Activated CD4-positive, alpha-beta T cell treated with anti-CD3 and anti-CD28 coated beads for 36 hours (primary cell): ENCODE measurements around the gene DHX32. TPM values are rescaled to one million over a fixed set of nuclear protein-coding genes. Genes with fewer than 3 reads are reported as not detected.
A peak's percentile ranks its signal among the peaks of the same experiment; 100 is the strongest.
"Not testable (repeated sequence)": the region's sequence is repeated elsewhere in the genome, so short reads cannot be mapped to it uniquely, and the experiment has no call there.

Experiments
- ATAC-seq: fragments of 200-7000 bp; cut with Tn5 transposase; one replicate; pipeline ENCODE4 v1.10.0; 2021; ENCODE audit warnings: mild to moderate bottlenecking, moderate library complexity
- CTCF ChIA-PET: fragments of 350-600 bp; sonication (Branson Sonifier 250); formaldehyde crosslinking; loops from one replicate; lab custom pipeline; 2021; ENCODE audit warnings: antibody characterized with exemption; lab: Charles Lee
- POLR2A ChIA-PET: fragments of 350-600 bp; sonication (Branson Sonifier 250); formaldehyde crosslinking; loops from one replicate; lab custom pipeline; 2021; ENCODE audit warnings: antibody characterized with exemption, inconsistent platforms; lab: Charles Lee
- DNase-seq: peaks from one replicate; pipeline ENCODE4 v3.0.0-alpha.2; 2020
- H3K27ac Mint-ChIP-seq: one replicate; pipeline ENCODE4 v1.8.0; 2021; ENCODE audit warnings: mixed read lengths
- H3K27me3 Mint-ChIP-seq: one replicate; pipeline ENCODE4 v1.8.0; 2021; ENCODE audit warnings: mixed read lengths
- H3K36me3 Mint-ChIP-seq: one replicate; pipeline ENCODE4 v1.8.0; 2021; ENCODE audit warnings: low read depth, mixed read lengths
- H3K4me1 Mint-ChIP-seq: one replicate; pipeline ENCODE4 v1.8.0; 2021; ENCODE audit warnings: mixed read lengths
- H3K4me3 Mint-ChIP-seq: one replicate; pipeline ENCODE4 v1.8.0; 2021; ENCODE audit warnings: mild to moderate bottlenecking, moderate library complexity, mixed read lengths
- H3K9me3 Mint-ChIP-seq: one replicate; pipeline ENCODE4 v1.8.0; 2021; ENCODE audit warnings: low read depth, mixed read lengths
- intact Hi-C, 2 experiments: fragments of 100-400 bp; cut with DNase I in 1 of 2; cut with micrococcal nuclease in 1 of 2; formaldehyde crosslinking; loops; one replicate each; pipeline versions ENCODE4 v1.14.2 to v1.15.1; 2022 to 2024; cut with DNase I, micrococcal nuclease
- total RNA-seq, 2 experiments: library from RNA; stranded (reverse); gene quantifications; one replicate each; pipeline ENCODE4 v1.2.3, GENCODE V29; 2021

The DHX32 gene
- total RNA-seq, 2 experiments from 2014 or later, result 19.4 to 23.5 TPM

DNA sequence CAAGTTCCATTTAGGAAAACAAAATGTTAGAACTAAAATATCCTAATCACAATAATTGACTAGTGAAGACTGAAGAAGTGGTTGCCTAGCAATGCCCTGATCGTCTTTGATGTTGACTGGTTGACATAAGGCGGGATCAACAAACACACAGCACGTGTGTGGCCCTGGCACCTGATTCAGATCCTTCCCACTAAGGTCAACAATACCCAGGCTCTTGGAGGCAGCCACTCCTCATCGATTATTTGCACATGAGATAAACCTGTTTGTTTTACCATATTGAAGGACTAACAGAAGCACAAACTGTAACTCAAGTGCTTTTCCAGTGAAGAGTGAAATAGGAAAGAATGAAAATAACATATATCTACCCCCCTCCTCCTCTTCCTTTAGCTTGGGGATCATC, 30.9 kb upstream of the DHX32 start:
- Mint-ChIP-seq H3K27ac (no peak overlapping the region), H3K36me3 (no peaks in the 10 kb centered on the region), H3K4me1 (no peaks in the 10 kb centered on the region), H3K4me3 (no peak overlapping the region), H3K27me3 (peaks cover 3% of the 10 kb centered on the region), H3K9me3 (no peaks in the 10 kb centered on the region)
- DNase-seq (no peak), ATAC-seq (no peak)
- intact Hi-C loops, result no loop called here
- POLR2A ChIA-PET, result no interaction called here
- CTCF ChIA-PET, result no interaction called here

DNA sequence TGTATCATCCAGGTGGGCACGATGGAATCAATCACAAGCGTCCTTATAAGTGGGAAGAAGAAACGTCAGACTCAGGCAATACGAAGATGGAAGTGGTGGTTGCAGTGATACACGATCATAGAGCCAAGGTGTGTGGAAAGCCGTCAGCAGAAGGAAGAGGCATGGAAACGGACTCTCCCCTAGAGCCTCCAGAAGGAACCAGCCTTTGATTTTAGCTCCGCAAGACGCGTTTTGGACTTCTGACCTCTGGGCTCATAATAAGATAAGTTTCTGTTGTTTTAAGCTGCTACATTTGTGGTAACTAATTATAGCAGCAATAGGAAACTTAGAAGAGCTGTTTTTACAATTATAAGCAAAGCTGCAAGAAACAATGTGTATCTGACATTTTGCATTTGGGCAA, 30.1 kb upstream of the DHX32 start:
- Mint-ChIP-seq H3K27ac (no peak overlapping the region), H3K36me3 (no peaks in the 10 kb centered on the region), H3K4me3 (no peak overlapping the region), H3K9me3 (no peaks in the 10 kb centered on the region), H3K27me3 (no peaks in the 10 kb centered on the region), H3K4me1 (no peaks in the 10 kb centered on the region)
- DNase-seq (no peak), ATAC-seq (no peak)
- ChIA-PET CTCF (no interaction called here), POLR2A (no interaction called here)
- intact Hi-C loops, result no loop called here

DNA sequence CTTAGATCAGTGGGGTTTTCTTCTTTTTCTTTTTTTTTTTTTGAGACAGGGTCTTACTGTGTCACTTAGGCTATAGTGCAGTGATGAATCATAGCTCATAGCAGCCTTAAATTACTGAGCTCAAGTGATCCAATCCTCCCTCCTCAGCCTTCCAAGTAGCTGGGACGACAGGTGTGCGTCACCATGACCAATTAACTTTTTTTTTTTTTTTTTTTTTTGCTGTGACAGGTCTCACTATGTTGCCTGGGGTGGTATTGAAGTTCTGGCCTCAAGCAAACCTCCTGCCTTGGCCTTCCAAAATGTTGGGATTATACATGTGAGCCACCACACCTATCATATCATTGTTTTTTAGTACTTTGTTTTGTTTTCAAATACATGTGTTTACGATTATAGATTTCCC, 28.4 kb upstream of the DHX32 start:
- H3K4me1 Mint-ChIP-seq, H3K9me3 Mint-ChIP-seq, H3K36me3 Mint-ChIP-seq, H3K27me3 Mint-ChIP-seq, H3K4me3 Mint-ChIP-seq, DNase-seq, intact Hi-C loops, H3K27ac Mint-ChIP-seq, ATAC-seq: not testable (repeated sequence)
- ChIA-PET CTCF (interaction anchor here (0.6 kb wide), 1 partner anchor 26 kb away, joined by 3 read pairs; no protein-coding TSS in a partner anchor), POLR2A (interaction anchor here (0.6 kb wide), 1 partner anchor 46 kb away, joined by 3 read pairs; no protein-coding TSS in a partner anchor)

DNA sequence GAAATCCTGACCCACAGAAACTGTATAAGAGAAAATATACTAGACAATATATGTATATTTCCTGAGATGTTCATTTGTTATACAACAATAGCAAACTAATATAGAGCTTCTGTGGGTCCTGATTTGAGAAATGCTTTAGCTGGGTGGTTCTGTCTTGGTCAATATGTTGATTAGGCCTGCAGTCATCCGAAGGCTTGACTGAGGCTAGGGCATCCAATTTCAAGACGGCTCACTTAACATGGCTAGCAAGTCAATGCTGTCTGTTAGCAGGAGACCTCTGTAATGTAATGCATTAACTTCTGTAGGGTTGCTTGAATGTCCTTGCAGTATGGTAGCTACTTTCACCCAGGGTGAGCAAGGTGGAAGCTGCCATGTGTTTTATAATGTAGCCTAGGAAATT, 27.7 kb upstream of the DHX32 start:
- ATAC-seq, H3K9me3 Mint-ChIP-seq, H3K27ac Mint-ChIP-seq, H3K27me3 Mint-ChIP-seq, DNase-seq, intact Hi-C loops, H3K4me1 Mint-ChIP-seq, H3K36me3 Mint-ChIP-seq, H3K4me3 Mint-ChIP-seq: not testable (repeated sequence)
- ChIA-PET CTCF (interaction anchor here (0.7 kb wide), 1 partner anchor 1866 kb away, joined by 3 read pairs; no protein-coding TSS in a partner anchor), POLR2A (interaction anchor here (0.6 kb wide), 1 partner anchor 46 kb away, joined by 3 read pairs; no protein-coding TSS in a partner anchor)

DNA sequence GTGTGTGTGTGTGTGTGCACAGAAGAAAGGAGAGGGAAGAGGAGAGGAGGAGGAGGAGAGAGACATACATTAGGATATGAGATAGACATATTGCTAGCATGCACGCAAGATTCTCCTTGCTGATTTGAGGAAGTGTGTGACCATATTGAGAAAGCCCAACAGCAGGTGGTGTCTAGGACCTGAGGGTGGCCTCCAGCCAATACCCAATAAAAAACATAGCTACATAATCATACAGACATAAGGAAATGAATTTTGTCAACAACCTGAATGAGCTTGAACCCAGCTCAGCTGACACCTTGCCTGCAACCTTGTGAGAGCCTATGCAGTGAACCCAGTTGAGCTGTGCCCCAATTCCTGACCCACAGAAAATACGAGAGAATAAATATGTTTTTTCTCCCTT, 26.5 kb upstream of the DHX32 start:
- H3K27ac Mint-ChIP-seq, H3K9me3 Mint-ChIP-seq, ATAC-seq, H3K4me1 Mint-ChIP-seq, CTCF ChIA-PET, H3K4me3 Mint-ChIP-seq, H3K36me3 Mint-ChIP-seq, intact Hi-C loops, DNase-seq, POLR2A ChIA-PET, H3K27me3 Mint-ChIP-seq: not testable (repeated sequence)

DNA sequence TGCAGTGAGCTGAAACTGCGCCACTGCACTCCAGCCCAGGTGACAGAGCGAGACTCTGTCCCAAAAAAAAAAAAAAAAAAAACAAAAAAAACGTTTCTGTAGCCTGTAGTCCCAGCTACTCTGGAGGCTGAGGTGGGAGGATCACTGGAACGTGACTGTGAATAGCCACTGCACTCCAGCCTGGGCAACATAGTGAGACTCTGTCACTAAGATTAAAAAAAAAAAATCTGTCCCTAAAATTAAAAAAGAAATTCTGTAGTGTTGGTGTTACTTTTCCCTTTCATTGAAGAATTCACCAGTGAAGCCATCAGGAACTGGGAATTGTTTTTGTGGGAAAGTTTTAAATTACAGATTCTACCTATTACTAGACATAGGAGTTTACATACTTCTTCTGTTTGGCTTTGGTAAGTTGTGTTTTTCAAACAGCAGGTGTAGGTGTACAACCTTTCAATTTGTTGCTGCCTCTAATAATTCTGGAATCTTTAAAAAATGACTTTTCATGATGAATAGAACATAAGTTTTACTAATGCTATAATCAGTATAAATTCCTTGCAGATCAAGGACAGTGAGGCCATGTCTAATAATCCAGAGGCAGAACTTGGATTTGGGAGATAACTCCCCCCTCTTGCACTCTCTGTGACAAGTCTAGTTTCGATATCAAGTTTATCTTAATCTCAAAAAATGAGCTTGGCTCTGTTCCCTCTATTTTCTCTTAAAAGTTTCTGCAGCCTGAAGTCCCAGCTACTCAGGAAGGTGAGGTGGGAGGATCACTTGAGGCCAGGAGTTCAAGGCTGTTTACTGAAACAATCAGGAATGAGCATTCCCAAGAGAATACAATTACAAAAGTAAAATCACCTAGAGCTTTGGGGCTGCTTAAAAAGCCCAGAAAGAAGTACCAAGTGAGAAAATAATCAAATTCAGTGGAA, 24.2 kb upstream of the DHX32 start:
- H3K27ac Mint-ChIP-seq, DNase-seq, CTCF ChIA-PET, H3K36me3 Mint-ChIP-seq, H3K27me3 Mint-ChIP-seq, intact Hi-C loops, POLR2A ChIA-PET, H3K4me3 Mint-ChIP-seq, H3K9me3 Mint-ChIP-seq, ATAC-seq, H3K4me1 Mint-ChIP-seq: not testable (repeated sequence)

DNA sequence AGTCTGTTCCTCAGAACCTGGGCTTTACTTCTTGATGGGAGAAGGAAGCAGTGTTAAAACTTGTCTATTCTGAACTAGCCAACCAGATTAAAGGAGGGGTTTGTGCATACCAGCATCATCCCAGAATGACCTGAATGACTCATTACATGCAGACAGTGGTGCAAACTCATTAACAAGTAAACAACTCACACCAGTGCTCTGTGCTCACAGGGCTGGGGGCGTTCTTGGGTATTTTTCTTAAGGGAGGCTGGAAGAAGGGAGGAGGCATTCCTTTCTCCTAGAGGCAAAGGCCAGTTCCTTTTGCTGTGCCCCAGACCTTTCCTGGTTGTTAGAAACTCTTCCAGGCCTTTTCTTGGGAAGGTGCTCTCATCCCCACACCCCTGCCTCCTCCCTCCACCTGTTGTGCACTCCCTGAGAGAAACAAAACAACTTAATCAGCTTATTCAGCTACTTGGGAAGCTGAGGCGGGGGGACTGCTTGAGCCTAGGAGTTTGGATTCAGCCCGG, 22.1 kb upstream of the DHX32 start:
- intact Hi-C loops, DNase-seq, H3K9me3 Mint-ChIP-seq, H3K4me3 Mint-ChIP-seq, CTCF ChIA-PET, POLR2A ChIA-PET, H3K36me3 Mint-ChIP-seq, H3K27ac Mint-ChIP-seq, H3K4me1 Mint-ChIP-seq, H3K27me3 Mint-ChIP-seq, ATAC-seq: not testable (repeated sequence)

DNA sequence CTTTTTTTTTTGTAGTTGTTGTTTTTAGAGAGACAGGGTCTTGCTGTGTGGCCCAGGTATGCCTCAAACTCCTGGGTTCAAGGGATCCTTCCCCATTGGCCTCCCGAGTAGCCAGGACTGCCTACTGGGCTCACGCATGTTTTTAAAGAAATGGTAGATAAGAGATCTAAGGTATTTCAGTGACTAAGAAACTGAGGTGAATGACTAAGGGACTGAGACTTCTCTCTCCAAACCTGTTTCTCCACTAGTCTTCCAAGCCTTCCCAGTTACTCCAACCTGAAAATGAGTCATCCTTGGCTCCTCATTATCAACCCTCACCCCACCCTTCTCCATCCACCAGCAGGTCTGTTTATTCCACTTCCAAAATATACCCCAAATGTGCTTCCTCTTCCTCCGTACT, 19.9 kb upstream of the DHX32 start:
- ATAC-seq, H3K4me3 Mint-ChIP-seq, H3K9me3 Mint-ChIP-seq, intact Hi-C loops, CTCF ChIA-PET, H3K36me3 Mint-ChIP-seq, POLR2A ChIA-PET, DNase-seq, H3K4me1 Mint-ChIP-seq, H3K27ac Mint-ChIP-seq: not testable (repeated sequence)
- peaks cover 14% of the 10 kb centered on the region for H3K27me3 Mint-ChIP-seq

DNA sequence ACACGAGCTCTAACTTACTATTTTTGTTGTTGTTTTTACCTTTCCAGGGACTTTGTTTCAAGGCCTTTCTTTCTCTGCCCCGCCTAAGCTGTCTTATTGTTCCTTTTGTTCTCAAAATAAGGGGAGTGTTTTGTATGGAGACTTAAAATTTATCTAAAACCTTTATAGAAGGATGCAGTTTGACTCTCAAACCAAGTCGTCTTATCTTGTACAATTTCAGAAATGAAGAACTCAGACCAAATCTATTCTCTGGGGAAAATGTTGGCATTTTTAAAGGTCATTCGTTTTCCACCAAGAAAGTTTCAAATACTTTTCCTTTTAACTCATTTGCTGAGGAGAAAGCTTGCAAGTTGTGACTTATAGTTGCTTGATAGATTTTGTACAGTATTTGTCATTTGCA, 16.2 kb upstream of the DHX32 start:
- peaks cover 20% of the 10 kb centered on the region for H3K27me3 Mint-ChIP-seq
- intact Hi-C loops, result loop anchor here in 1 of 2 experiments (2.0 to 5.0 kb wide), 2 partner anchors 145 to 1435 kb away; partner anchors contain the start of gene LHPP
- CTCF ChIA-PET, POLR2A ChIA-PET, H3K9me3 Mint-ChIP-seq, H3K36me3 Mint-ChIP-seq, H3K27ac Mint-ChIP-seq, H3K4me1 Mint-ChIP-seq, ATAC-seq, DNase-seq: not testable (repeated sequence)
- peak overlapping the region; percentile 78 for H3K4me3 Mint-ChIP-seq

DNA sequence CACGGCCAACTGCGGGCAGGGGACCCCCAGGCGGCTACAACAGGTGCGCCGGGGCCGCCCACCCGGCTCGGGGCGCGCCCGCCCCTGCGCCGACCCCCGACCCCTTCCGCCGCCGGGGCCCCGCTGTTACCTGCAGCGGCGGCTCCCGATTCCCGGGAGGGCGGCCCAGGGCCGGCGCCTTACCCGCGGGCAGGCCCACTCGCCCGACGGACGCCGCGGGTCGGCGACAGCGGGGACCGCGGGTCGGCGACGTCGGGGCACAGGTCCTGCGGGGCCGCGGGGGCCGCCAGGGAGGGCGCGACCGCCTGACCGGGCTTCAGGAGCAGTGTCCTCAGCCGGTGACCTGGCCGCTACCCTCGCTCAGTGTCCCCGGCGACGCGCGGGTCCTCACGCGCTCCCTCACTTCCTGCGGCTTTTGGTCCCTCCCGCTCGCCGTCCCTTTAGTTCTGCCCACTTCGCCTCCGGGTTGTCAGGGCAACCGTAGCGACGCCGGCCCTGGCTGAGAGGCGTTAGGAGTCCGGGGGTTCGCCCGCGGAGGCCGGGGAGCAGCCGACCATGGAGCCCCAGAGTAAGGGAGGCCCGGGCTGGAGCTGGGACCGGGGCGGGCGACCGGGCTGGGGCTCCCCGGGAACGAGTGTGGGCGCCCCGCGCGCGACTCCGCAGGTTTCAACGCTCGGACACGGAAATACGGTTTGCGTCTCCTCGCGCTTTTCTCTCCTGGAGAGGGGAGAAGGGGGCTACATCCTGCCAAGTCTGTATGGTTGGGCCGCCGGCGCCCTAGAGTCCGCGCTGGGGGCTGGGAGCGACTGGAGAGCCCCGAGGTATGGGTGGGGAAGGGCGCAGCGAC, 15.2 kb upstream of the DHX32 start, which contains the start of gene FANK1:
Gene FANK1 (plus strand): TSS at position 477 of the 847 bp plus-strand sequence. CDS start 79 bp downstream, at position 556.
- ATAC-seq (peak; percentile 86), DNase-seq (peak; percentile 90)
- H3K4me1 Mint-ChIP-seq, CTCF ChIA-PET, POLR2A ChIA-PET, H3K9me3 Mint-ChIP-seq, H3K36me3 Mint-ChIP-seq: not testable (repeated sequence)
- Mint-ChIP-seq H3K27ac (peak within 1 kb of the TSS; percentile 89), H3K27me3 (peaks cover 18% of the 10 kb centered on the region), H3K4me3 (peak within 1 kb of the TSS; percentile 86)
- intact Hi-C loops, result loop anchor here in 1 of 2 experiments (1.0 to 5.0 kb wide), 4 partner anchors 73 to 1434 kb away; partner anchors contain the start of genes BCCIP, EDRF1, LHPP and UROS
